Natural killer cell (primary cell): ENCODE measurements around the gene MEOX1. TPM values are rescaled to one million over a fixed set of nuclear protein-coding genes. Genes with fewer than 3 reads are reported as not detected.

Experiments
- ATAC-seq, 3 donors: fragments of 150-1000 bp in 2 of 3; fragments of 200-7000 bp in 1 of 3; cut with Tn5 transposase; 1 replicate in 1 of 3; 2 replicates in 2 of 3; pipeline ENCODE4 v1.10.0; 2021; ENCODE audit warnings: mild to moderate bottlenecking in 2 of 3, moderate library complexity in 2 of 3
- DNase-seq, 2 donors: peaks; one replicate each; pipeline versions ENCODE4 v3.0.0 to v3.0.0-alpha.2; 2013 to 2021; ENCODE audit warnings: mixed read lengths in 1 of 2
- H3K27ac ChIP-seq: one replicate; pipeline ENCODE4 v1.5.1; 2013; ENCODE audit warnings: mild to moderate bottlenecking, low read length
- H3K27me3 ChIP-seq: one replicate; pipeline ENCODE4 v1.6.1; 2013; ENCODE audit warnings: low read length; ENCODE audit not compliant: control insufficient read depth, insufficient read depth
- H3K36me3 ChIP-seq: one replicate; pipeline ENCODE4 v1.6.1; 2013; ENCODE audit warnings: low read length; ENCODE audit not compliant: control insufficient read depth, insufficient read depth
- H3K4me1 ChIP-seq: one replicate; pipeline ENCODE4 v1.6.1; 2013; ENCODE audit warnings: low read length; ENCODE audit not compliant: control insufficient read depth, insufficient read depth
- H3K4me3 ChIP-seq: one replicate; pipeline ENCODE4 v1.5.1; 2013; ENCODE audit warnings: low read length
- H3K9me3 ChIP-seq: one replicate; pipeline ENCODE4 v1.6.1; 2013; ENCODE audit warnings: low read length; ENCODE audit not compliant: control insufficient read depth, insufficient read depth
- H3K27ac Mint-ChIP-seq, 2 donors: one replicate each; pipeline ENCODE4 v1.8.0; 2022; ENCODE audit warnings: mild to moderate bottlenecking in 2 of 2, mixed read lengths in 2 of 2, moderate library complexity in 1 of 2
- H3K27me3 Mint-ChIP-seq, 2 donors: one replicate each; pipeline ENCODE4 v1.8.0; 2022; ENCODE audit warnings: low read depth in 2 of 2, mixed read lengths in 2 of 2
- H3K36me3 Mint-ChIP-seq: one replicate; pipeline ENCODE4 v1.8.0; 2022; ENCODE audit warnings: mixed read lengths
- H3K4me1 Mint-ChIP-seq, 2 donors: one replicate each; pipeline ENCODE4 v1.8.0; 2022; ENCODE audit warnings: mixed read lengths in 2 of 2
- H3K4me3 Mint-ChIP-seq: one replicate; pipeline ENCODE4 v1.8.0; 2022; ENCODE audit warnings: mild to moderate bottlenecking, moderate library complexity, mixed read lengths
- H3K9me3 Mint-ChIP-seq, 2 donors: one replicate each; pipeline ENCODE4 v1.8.0; 2022; ENCODE audit warnings: mixed read lengths in 2 of 2
- whole genome bisulfite sequencing: methylation state at CpG from one replicate; pipeline ENCODE4 v1.1.7; 2013; ENCODE audit warnings: missing lambda C conversion rate; ENCODE audit not compliant: insufficient coverage; 5-methylcytosine and 5-hydroxymethylcytosine counted together
- intact Hi-C: fragments of 100-400 bp; cut with micrococcal nuclease; formaldehyde crosslinking; loops from one replicate; pipeline ENCODE4 v1.14.2; 2022
- total RNA-seq, 4 donors: library from RNA; stranded (reverse); fragments of 120-200 nt in 1 of 4; gene quantifications; one replicate each; pipeline versions ENCODE4 v1.2.3 to v1.2.4, GENCODE V29; 2013 to 2022
- TF ChIP-seq, protein P1 (sequence below): fragments of 200-600 bp; IDR thresholded peaks from one replicate; pipeline ENCODE4 v1.8.0; 2022; ENCODE audit warnings: antibody characterized with exemption

Gene MEOX1
- total RNA-seq, 3 donors from 2014 or later (not counting 1 experiment from before 2014, with no cell fraction given): 0.18 TPM; not detected in 2

DNA sequence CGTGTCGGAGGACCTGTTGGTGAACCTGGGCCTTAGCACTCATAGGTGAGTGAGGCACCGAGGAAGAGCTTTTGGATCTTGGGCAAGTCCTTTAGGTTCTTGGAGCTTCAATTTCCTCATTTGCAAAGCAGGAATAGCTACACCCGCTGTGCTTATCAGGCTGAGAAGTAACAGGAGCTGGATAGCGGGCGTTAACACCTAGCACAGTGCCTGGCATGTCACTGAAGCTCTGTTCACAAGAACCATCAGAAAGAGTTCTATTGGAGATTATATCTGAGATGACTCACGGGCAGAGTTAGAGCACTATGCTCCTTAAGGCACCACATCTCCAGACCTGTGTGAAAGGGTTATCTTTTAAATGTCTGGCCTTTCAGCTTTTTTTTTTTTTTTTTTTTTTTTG, 12.8 kb downstream of the MEOX1 start:
- Histone ChIP-seq H3K4me3 (no peak overlapping the region), H3K27me3 (peaks cover 6% of the 10 kb centered on the region), H3K9me3 (no peaks in the 10 kb centered on the region), H3K4me1 (peaks cover 3% of the 10 kb centered on the region), H3K27ac (no peak overlapping the region), H3K36me3 (no peaks in the 10 kb centered on the region)
- 93% methylated on average over 7 of the region's 7 CpGs for WGBS
- intact Hi-C loops: no loop called here
- no peaks in the 10 kb centered on the region for H3K9me3 Mint-ChIP-seq
- no peak overlapping the region for H3K4me3 Mint-ChIP-seq
- no peaks in the 10 kb centered on the region for H3K4me1 Mint-ChIP-seq
- TF ChIP-seq, protein P1, sequence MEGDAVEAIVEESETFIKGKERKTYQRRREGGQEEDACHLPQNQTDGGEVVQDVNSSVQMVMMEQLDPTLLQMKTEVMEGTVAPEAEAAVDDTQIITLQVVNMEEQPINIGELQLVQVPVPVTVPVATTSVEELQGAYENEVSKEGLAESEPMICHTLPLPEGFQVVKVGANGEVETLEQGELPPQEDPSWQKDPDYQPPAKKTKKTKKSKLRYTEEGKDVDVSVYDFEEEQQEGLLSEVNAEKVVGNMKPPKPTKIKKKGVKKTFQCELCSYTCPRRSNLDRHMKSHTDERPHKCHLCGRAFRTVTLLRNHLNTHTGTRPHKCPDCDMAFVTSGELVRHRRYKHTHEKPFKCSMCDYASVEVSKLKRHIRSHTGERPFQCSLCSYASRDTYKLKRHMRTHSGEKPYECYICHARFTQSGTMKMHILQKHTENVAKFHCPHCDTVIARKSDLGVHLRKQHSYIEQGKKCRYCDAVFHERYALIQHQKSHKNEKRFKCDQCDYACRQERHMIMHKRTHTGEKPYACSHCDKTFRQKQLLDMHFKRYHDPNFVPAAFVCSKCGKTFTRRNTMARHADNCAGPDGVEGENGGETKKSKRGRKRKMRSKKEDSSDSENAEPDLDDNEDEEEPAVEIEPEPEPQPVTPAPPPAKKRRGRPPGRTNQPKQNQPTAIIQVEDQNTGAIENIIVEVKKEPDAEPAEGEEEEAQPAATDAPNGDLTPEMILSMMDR: no peak
- peaks cover 27% of the 10 kb centered on the region in 2 donors for H3K27me3 Mint-ChIP-seq
- no peak overlapping the region for H3K27ac Mint-ChIP-seq
- no peaks in the 10 kb centered on the region for H3K36me3 Mint-ChIP-seq
- no peak for DNase-seq
- ATAC-seq: no peak

- ATAC-seq (peak in 1 of 3 donors; percentile 34), DNase-seq (peak in 1 of 2 donors; percentile 39)
- Histone ChIP-seq H3K27ac (no peak overlapping the region), H3K9me3 (no peaks in the 10 kb centered on the region), H3K4me3 (no peak overlapping the region), H3K27me3 (peaks cover 6% of the 10 kb centered on the region), H3K4me1 (peaks cover 3% of the 10 kb centered on the region), H3K36me3 (no peaks in the 10 kb centered on the region)
- TF ChIP-seq, protein P1: no peak
- Mint-ChIP-seq H3K4me1 (no peaks in the 10 kb centered on the region), H3K4me3 (no peak overlapping the region), H3K9me3 (no peaks in the 10 kb centered on the region), H3K27ac (no peak overlapping the region), H3K36me3 (no peaks in the 10 kb centered on the region), H3K27me3 (peaks cover 24 to 27% of the 10 kb centered on the region in 2 donors)
- intact Hi-C loops: no loop called here
- 9% methylated on average over 72 of the region's 72 CpGs for WGBS
Measured at GRCh38 chr17:43645765-43646481, 15.8 kb downstream of the MEOX1 start.

DNA sequence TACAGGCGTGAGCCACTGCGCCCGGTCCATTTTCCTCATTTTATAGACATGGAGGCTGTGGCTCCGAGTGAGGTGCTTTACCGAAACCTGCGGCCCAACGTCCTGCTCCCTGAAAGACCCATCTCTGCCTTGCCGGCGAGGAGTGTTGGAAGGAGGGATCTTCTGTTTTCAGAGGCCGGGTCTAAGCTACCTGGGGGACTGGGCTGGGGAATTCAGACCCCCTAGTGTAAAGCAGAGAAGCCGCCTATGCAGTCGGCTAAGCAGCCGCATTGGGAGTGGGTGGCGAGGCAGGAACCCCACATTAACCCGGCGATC, 16.3 kb downstream of the MEOX1 start:
- no peak overlapping the region for H3K27ac ChIP-seq
- H3K27me3 Mint-ChIP-seq: peaks cover 24 to 27% of the 10 kb centered on the region in 2 donors
- H3K27ac Mint-ChIP-seq: no peak overlapping the region
- H3K27me3 ChIP-seq: peaks cover 6% of the 10 kb centered on the region
- no peak overlapping the region for H3K4me3 ChIP-seq
- no peaks in the 10 kb centered on the region for H3K9me3 ChIP-seq
- H3K4me1 ChIP-seq: peaks cover 3% of the 10 kb centered on the region
- H3K36me3 Mint-ChIP-seq: no peaks in the 10 kb centered on the region
- intact Hi-C loops: no loop called here
- no peak for ATAC-seq
- no peaks in the 10 kb centered on the region for H3K9me3 Mint-ChIP-seq
- DNase-seq: no peak
- H3K4me3 Mint-ChIP-seq: no peak overlapping the region
- 93% methylated on average over 16 of the region's 16 CpGs for WGBS
- H3K4me1 Mint-ChIP-seq: no peaks in the 10 kb centered on the region
- H3K36me3 ChIP-seq: no peaks in the 10 kb centered on the region
- TF ChIP-seq, protein P1: no peak

DNA sequence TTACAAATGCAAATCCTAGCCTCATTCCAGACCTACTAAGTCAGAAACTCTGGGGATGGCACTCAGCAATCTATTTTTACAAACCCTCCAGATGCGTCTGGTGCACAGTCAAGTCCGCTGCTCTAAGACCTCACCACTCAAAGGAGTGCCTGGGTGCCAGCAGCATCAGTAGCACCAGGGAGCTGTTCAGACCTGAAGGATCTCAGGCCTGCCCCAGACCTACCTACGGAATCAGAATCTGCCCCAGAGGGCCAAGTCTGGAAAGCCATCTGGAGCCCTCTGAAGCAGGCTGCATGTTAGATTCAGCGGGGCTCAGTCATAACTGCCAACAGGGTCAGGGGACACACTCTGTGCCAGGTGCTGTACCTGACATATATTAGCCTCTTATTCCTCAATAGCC, 17.6 kb downstream of the MEOX1 start:
- no peak overlapping the region for H3K4me3 ChIP-seq
- Mint-ChIP-seq H3K4me3 (no peak overlapping the region), H3K4me1 (no peaks in the 10 kb centered on the region), H3K27me3 (peaks cover 24 to 27% of the 10 kb centered on the region in 2 donors), H3K9me3 (no peaks in the 10 kb centered on the region), H3K36me3 (no peaks in the 10 kb centered on the region), H3K27ac (no peak overlapping the region)
- peaks cover 6% of the 10 kb centered on the region for H3K27me3 ChIP-seq
- no peaks in the 10 kb centered on the region for H3K36me3 ChIP-seq
- intact Hi-C loops: no loop called here
- no peaks in the 10 kb centered on the region for H3K9me3 ChIP-seq
- H3K4me1 ChIP-seq: peaks cover 3% of the 10 kb centered on the region
- 89% methylated on average over 4 of the region's 4 CpGs for WGBS
- TF ChIP-seq, protein P1: no peak
- DNase-seq (no peak), ATAC-seq (no peak)
- no peak overlapping the region for H3K27ac ChIP-seq
